GM21619 (cell line): ENCODE data around the gene CFAP46.
"Not testable (repeated sequence)": the region's sequence is repeated elsewhere in the genome, so short reads cannot be mapped to it uniquely, and the experiment has no call there.

Experiments used
- ATAC-seq: cut with Tn5 transposase; IDR thresholded peaks from one replicate; pipeline ENCODE4 v1.9.1; 2021; ENCODE audit not compliant: unreplicated experiment

Gene CFAP46

GRCh38 chr10:132901351-132901750 is 41.0 kb downstream of the CFAP46 start:
- no peak for ATAC-seq

- ATAC-seq, result no peak
These were observed 42.1 kb downstream of the CFAP46 start for GRCh38 chr10:132900211-132900756.

GRCh38 chr10:132899751-132900065 is 42.7 kb downstream of the CFAP46 start:
- ATAC-seq, result no peak

GRCh38 chr10:132899054-132899750 is 43.2 kb downstream of the CFAP46 start:
- ATAC-seq, result no peak

- ATAC-seq, result no peak
These were observed 43.8 kb downstream of the CFAP46 start for GRCh38 chr10:132898391-132899053.

- ATAC-seq, result no peak
These were observed 44.6 kb downstream of the CFAP46 start for GRCh38 chr10:132897516-132898381.

- ATAC-seq, result not testable (repeated sequence)
These were observed 48.6 kb downstream of the CFAP46 start for GRCh38 chr10:132893786-132894185.

- ATAC-seq, result no peak
These were observed 49.3 kb downstream of the CFAP46 start for GRCh38 chr10:132893090-132893489.

GRCh38 chr10:132892004-132892403 is 50.4 kb downstream of the CFAP46 start:
- no peak for ATAC-seq

GRCh38 chr10:132891368-132891767 is 51.0 kb downstream of the CFAP46 start:
- ATAC-seq, result no peak

- no peak for ATAC-seq
These were observed 52.1 kb downstream of the CFAP46 start for GRCh38 chr10:132890301-132890700.

GRCh38 chr10:132889556-132889955 is 52.8 kb downstream of the CFAP46 start:
- ATAC-seq, result no peak

GRCh38 chr10:132888898-132889490 is 53.4 kb downstream of the CFAP46 start:
- no peak for ATAC-seq

GRCh38 chr10:132888446-132888845 is 53.9 kb downstream of the CFAP46 start:
- ATAC-seq, result not testable (repeated sequence)

- ATAC-seq, result no peak
These were observed 55.9 kb downstream of the CFAP46 start for GRCh38 chr10:132886211-132887099.

GRCh38 chr10:132885451-132886210 is 56.7 kb downstream of the CFAP46 start:
- no peak for ATAC-seq

GRCh38 chr10:132884691-132885271 is 57.6 kb downstream of the CFAP46 start:
- ATAC-seq, result no peak

- ATAC-seq, result no peak
These were observed 58.3 kb downstream of the CFAP46 start for GRCh38 chr10:132884041-132884440.

- no peak for ATAC-seq
These were observed 58.9 kb downstream of the CFAP46 start for GRCh38 chr10:132883391-132883881.
